Nephron (organoid): ENCODE measurements around the gene CAPN6.

Experiments
- H3K27ac Mint-ChIP-seq, 3 experiments: 2 replicates each; pipeline ENCODE4 v1.8.0; 2020; ENCODE audit warnings: mixed read lengths in 3 of 3, mild to moderate bottlenecking in 2 of 3, moderate library complexity in 1 of 3
- H3K27me3 Mint-ChIP-seq: 2 replicates; pipeline ENCODE4 v1.8.0; 2021; ENCODE audit warnings: low read depth, mild to moderate bottlenecking, moderate library complexity, mixed read lengths
- H3K36me3 Mint-ChIP-seq: 2 replicates; pipeline ENCODE4 v1.8.0; 2020; ENCODE audit warnings: low read depth, mixed read lengths
- H3K4me1 Mint-ChIP-seq: 2 replicates; pipeline ENCODE4 v1.8.0; 2020; ENCODE audit warnings: mixed read lengths
- H3K4me3 Mint-ChIP-seq, 3 experiments: 2 replicates each; pipeline ENCODE4 v1.8.0; 2020; ENCODE audit warnings: mild to moderate bottlenecking in 3 of 3, mixed read lengths in 3 of 3, moderate library complexity in 2 of 3
- H3K9me3 Mint-ChIP-seq: 2 replicates; pipeline ENCODE4 v1.8.0; 2020; ENCODE audit warnings: mixed read lengths
- CTCF ChIP-seq, 3 experiments: fragments of 200-600 bp; sonication (generic); IDR thresholded peaks; one replicate each; pipeline ENCODE4 v1.5.0; 2021; ENCODE audit warnings: antibody characterized with exemption in 3 of 3; ENCODE audit not compliant: unreplicated experiment in 3 of 3

The CAPN6 gene

GRCh38 chrX:111257733-111258132, 12.6 kb downstream of the CAPN6 start:
- Mint-ChIP-seq H3K36me3 (peaks cover 18% of the 10 kb centered on the region), H3K27ac (peak overlapping the region; percentile 40 to 65 (median 44)), H3K4me3 (no peak overlapping the region), H3K9me3 (no peaks in the 10 kb centered on the region), H3K4me1 (peaks cover 56% of the 10 kb centered on the region), H3K27me3 (no peaks in the 10 kb centered on the region)
- no peak for TF ChIP-seq CTCF (IDR thresholded peaks at IDR 0.05; ENCODE audit: unreplicated experiment in 3 of 3)

DNA sequence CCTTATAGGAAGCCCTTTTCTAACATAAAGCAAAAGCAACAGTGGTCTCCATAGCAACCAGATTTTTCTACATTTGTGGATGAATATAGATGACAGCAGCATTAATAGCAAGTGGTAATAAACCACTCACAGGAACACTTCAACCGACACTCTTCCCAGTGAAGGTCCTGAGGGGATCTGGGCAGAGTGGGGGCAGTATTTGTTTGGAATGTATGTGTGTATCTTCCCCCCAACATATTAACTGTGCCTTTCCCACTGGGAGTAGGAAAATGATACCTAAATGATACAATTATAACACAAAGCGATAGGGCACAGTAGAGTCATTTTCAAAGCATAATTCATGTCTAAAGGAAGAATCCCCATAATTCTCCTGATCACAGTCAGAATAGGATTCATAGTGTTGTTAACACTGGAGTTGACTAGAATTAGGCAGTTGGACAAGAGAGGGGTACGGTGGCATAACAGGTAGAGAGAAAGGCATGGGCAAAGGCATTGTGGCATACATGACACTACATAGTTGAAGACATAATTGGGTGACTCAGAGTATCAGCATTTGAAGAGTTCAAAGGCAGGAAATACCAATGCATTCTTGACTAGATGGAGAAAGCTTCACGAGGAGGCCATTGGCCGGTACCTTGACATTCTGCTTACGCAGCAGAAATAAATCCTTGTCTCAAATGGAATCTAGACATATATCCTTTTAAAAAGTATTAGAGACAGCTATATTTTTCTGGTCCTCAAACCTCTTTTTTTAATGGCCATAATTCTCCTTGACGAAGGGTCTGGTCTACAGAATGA, 15.2 kb downstream of the CAPN6 start:
- no peaks in the 10 kb centered on the region for H3K27me3 Mint-ChIP-seq
- TF ChIP-seq CTCF (IDR thresholded peaks at IDR 0.05; ENCODE audit: unreplicated experiment in 3 of 3) = no peak
- H3K4me3 Mint-ChIP-seq = no peak overlapping the region
- peaks cover 33% of the 10 kb centered on the region for H3K4me1 Mint-ChIP-seq
- H3K27ac Mint-ChIP-seq = peak overlapping the region in 1 of 3 experiments; percentile 70
- no peaks in the 10 kb centered on the region for H3K9me3 Mint-ChIP-seq
- H3K36me3 Mint-ChIP-seq = peaks cover 20% of the 10 kb centered on the region

DNA sequence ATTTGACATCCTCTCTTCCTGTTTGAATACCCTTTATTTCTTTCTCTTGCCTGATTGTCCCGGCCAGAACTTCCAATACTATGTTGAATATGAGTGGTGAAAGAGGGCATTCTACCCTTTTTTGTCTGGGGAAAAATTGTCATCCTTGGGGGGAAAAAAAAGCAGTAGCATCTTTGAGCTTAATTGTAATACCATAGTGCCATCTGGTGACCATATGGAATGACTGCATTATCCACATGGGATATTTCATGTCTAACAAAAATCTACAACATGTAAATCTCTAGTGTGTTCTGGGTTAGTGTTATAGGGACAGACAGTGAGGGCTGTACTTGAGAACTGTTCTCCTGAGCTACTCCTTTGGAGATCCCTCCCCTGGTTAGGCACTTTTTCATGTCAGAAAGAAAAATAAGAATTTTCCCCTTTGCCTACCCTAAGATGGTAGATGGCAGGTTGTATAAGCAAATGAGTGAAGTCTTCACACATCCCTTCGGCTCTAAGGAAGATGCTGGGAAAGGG, 26.0 kb downstream of the CAPN6 start:
- H3K27ac Mint-ChIP-seq = peak overlapping the region in 2 of 3 experiments; percentile 1 to 38
- no peaks in the 10 kb centered on the region for H3K4me1 Mint-ChIP-seq
- H3K27me3 Mint-ChIP-seq = peaks cover 7% of the 10 kb centered on the region
- peaks cover 11% of the 10 kb centered on the region for H3K36me3 Mint-ChIP-seq
- peaks cover 3% of the 10 kb centered on the region for H3K9me3 Mint-ChIP-seq
- no peak overlapping the region for H3K4me3 Mint-ChIP-seq
- peak; percentile 65 to 81 (median 75) for TF ChIP-seq CTCF (IDR thresholded peaks at IDR 0.05; ENCODE audit: unreplicated experiment in 3 of 3)

- Mint-ChIP-seq H3K36me3 (no peaks in the 10 kb centered on the region), H3K27ac (no peak overlapping the region), H3K4me3 (no peak overlapping the region), H3K27me3 (no peaks in the 10 kb centered on the region), H3K9me3 (no peaks in the 10 kb centered on the region), H3K4me1 (no peaks in the 10 kb centered on the region)
- TF ChIP-seq CTCF (IDR thresholded peaks at IDR 0.05; ENCODE audit: unreplicated experiment in 3 of 3) = no peak
Measured at GRCh38 chrX:111216293-111216801, 53.9 kb downstream of the CAPN6 start.

GRCh38 chrX:111207851-111208250, 62.4 kb downstream of the CAPN6 start:
- Mint-ChIP-seq H3K4me3 (no peak overlapping the region), H3K27me3 (no peaks in the 10 kb centered on the region), H3K9me3 (no peaks in the 10 kb centered on the region), H3K27ac (no peak overlapping the region), H3K4me1 (peaks cover 12% of the 10 kb centered on the region), H3K36me3 (no peaks in the 10 kb centered on the region)
- no peak for TF ChIP-seq CTCF (IDR thresholded peaks at IDR 0.05; ENCODE audit: unreplicated experiment in 3 of 3)
